ENCODE results near the gene VWA3B. TPM values are rescaled to one million over a fixed set of nuclear protein-coding genes. Genes with fewer than 3 reads are reported as not detected.

The VWA3B gene
- total RNA-seq, 3 donors from 2014 or later = not detected

DNA sequence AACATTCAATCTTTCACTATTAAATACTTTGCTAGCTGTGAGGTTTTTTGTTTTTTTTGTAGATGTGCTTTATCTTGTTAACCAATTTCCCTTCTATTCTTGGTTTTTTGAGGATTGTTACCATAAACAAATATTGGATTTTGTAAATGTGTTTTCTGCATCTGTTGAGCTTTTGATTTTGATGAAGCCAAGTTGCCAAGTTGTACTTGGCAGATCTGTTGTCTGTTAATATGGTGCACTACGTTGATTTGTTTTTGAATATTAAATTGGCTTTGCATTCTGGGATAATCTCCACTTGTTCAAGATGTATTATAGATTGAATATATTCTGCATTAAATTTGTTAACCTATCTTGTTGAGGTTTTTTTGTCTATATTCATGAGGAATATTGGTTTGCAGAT lies 114.6 kb downstream of the VWA3B start:
- no peaks in the 10 kb centered on the region for H3K36me3 ChIP-seq
- H3K4me3 ChIP-seq = no peak overlapping the region
- no peak overlapping the region for H3K27ac ChIP-seq
- intact Hi-C loops (cut with DNase I; ENCODE audit: low total_unique reads) = no loop called here
- no peaks in the 10 kb centered on the region for H3K27me3 ChIP-seq
- DNase-seq (ENCODE audit: low spot score in 2 of 2) = no peak
- TF ChIP-seq POLR2A (IDR thresholded peaks at IDR 0.05) (no peak), POLR2AphosphoS5 (IDR thresholded peaks at IDR 0.05) (no peak)
- no peaks in the 10 kb centered on the region for H3K4me1 ChIP-seq
- H3K9me3 ChIP-seq = no peaks in the 10 kb centered on the region

DNA sequence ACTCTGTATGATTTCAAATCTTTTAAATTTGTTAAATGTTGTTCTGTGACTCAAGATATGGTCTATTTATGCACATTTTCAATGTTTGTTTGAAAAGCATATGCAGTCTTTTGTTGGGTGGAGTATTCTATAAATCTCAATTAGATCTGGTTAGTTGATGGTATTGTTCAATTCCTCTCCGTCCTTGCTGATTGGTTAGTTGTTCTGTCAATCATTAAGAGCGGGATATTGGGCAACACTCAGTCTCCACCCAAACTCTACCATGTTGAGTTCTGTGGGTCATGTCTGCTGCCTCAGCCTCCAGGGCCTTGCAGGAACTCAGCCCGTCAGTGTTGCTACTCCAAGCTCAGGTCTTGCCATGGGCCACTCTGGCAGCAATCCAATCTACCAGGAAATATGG lies 118.9 kb downstream of the VWA3B start:
- intact Hi-C loops (cut with DNase I; ENCODE audit: low total_unique reads) = no loop called here
- no peak for TF ChIP-seq POLR2AphosphoS5 (IDR thresholded peaks at IDR 0.05)

DNA sequence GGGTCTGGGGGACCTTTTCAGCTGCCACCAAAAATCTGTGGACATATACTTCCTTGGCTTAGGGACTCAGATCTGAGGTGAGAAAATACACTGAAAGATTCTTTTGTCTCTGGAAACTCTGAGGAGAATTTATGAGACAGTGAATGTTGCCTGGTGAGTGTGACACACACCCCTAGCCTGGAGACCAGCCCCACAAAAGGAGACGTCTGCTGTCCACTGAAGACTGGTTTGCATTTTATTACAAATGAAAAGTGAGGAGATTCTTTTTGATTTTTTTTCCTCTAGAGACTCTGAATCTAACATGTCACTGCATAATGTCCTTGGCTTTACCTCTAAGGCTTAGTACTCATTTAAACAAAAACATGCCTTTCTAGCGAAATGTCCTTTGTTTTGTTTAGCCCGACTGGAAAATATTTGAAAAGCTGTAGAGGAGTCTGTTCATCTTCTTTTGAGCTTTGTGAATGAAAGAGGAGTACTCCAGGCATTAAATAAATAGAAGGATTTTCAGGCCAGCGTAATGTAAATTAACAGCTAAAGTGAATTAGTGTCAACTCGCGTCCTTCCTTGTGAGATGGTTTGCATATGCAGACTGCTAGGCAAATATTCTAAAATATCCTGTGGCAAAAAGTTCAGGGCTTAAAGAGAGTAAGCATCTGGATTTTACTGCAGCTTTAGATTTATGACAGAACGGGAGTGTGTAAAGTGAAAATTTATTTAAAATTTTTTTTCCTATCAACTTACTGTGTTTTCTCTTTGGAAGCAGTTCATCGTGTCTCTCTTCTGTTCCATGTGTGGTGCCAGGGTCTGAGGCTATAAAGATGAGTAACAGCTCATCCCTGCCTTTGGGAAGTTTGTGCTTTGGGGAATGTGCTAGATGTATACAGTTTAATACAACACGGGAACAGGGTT lies 125.4 kb downstream of the VWA3B start:
- H3K36me3 ChIP-seq = no peaks in the 10 kb centered on the region
- intact Hi-C loops (cut with DNase I; ENCODE audit: low total_unique reads) = no loop called here

More for the DNA sequence above, 118.9 kb downstream of the VWA3B start:
- Histone ChIP-seq H3K36me3 (no peaks in the 10 kb centered on the region), H3K4me3 (no peak overlapping the region), H3K9me3 (no peaks in the 10 kb centered on the region), H3K4me1 (no peaks in the 10 kb centered on the region), H3K27ac (no peak overlapping the region), H3K27me3 (no peaks in the 10 kb centered on the region)
- DNase-seq (ENCODE audit: low spot score in 2 of 2) = no peak

DNA sequence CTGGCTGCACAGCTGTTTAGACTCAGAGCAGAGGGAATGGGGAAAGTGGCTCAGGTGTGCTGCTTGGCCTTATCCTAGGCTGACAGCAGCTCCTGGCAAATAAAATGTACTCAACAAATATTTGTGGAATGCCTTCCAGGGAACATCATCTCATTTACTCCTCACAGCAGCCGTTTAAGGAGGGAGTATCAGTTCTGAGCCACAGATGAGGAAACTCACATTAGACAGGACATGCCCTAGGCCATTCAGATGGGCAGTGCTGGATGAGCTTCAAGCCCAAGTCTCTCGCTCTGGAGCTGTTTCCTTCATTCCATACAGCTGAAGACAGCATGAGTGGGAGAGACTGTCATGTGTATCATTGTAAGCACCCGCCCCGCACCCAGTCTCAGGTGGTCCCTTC lies 129.6 kb downstream of the VWA3B start:
- no peaks in the 10 kb centered on the region for H3K36me3 ChIP-seq
- TF ChIP-seq, protein P1, sequence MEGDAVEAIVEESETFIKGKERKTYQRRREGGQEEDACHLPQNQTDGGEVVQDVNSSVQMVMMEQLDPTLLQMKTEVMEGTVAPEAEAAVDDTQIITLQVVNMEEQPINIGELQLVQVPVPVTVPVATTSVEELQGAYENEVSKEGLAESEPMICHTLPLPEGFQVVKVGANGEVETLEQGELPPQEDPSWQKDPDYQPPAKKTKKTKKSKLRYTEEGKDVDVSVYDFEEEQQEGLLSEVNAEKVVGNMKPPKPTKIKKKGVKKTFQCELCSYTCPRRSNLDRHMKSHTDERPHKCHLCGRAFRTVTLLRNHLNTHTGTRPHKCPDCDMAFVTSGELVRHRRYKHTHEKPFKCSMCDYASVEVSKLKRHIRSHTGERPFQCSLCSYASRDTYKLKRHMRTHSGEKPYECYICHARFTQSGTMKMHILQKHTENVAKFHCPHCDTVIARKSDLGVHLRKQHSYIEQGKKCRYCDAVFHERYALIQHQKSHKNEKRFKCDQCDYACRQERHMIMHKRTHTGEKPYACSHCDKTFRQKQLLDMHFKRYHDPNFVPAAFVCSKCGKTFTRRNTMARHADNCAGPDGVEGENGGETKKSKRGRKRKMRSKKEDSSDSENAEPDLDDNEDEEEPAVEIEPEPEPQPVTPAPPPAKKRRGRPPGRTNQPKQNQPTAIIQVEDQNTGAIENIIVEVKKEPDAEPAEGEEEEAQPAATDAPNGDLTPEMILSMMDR (IDR thresholded peaks at IDR 0.05) = no peak
- TF ChIP-seq POLR2A (IDR thresholded peaks at IDR 0.05) = no peak
- no peak for TF ChIP-seq POLR2AphosphoS5 (IDR thresholded peaks at IDR 0.05)
- intact Hi-C loops (cut with DNase I; ENCODE audit: low total_unique reads) = no loop called here
- H3K4me1 ChIP-seq = no peaks in the 10 kb centered on the region
- peaks cover 8 to 9% of the 10 kb centered on the region in 2 donors for H3K9me3 ChIP-seq
- H3K27me3 ChIP-seq = peaks cover 0 to 3% of the 10 kb centered on the region in 2 donors
- H3K27ac ChIP-seq = no peak overlapping the region
- no peak for DNase-seq (ENCODE audit: low spot score in 2 of 2)
- no peak overlapping the region for H3K4me3 ChIP-seq

More for the DNA sequence above, 125.4 kb downstream of the VWA3B start:
- TF ChIP-seq POLR2A (IDR thresholded peaks at IDR 0.05) = no peak
- Histone ChIP-seq H3K27ac (no peak overlapping the region), H3K4me3 (no peak overlapping the region), H3K4me1 (no peaks in the 10 kb centered on the region), H3K9me3 (no peaks in the 10 kb centered on the region), H3K27me3 (peaks cover 0 to 2% of the 10 kb centered on the region in 2 donors)
- DNase-seq (ENCODE audit: low spot score in 2 of 2) = no peak

DNA sequence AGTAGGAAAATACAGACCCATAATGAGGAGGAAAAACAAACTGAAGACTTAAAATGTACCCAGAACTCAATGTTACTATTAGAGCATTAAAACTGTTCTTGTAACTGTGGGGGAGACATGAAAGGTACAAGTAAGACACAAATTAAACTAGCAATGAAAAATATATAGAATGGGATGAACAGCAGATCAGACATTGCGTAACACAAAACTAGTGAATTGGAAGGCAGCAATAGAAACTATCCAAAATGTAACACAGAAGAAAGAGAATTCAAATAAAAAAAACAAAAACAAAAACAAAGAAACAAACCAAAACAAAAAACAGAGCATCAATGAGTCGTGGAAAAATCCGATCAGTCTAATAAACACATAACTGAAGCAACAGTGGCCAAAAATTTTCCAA lies 132.2 kb downstream of the VWA3B start:
- H3K4me3 ChIP-seq = no peak overlapping the region
- no peak for DNase-seq (ENCODE audit: low spot score in 2 of 2)
- H3K36me3 ChIP-seq = no peaks in the 10 kb centered on the region
- TF ChIP-seq POLR2AphosphoS5 (IDR thresholded peaks at IDR 0.05) (no peak), POLR2A (IDR thresholded peaks at IDR 0.05) (no peak)
- TF ChIP-seq, protein P1 (IDR thresholded peaks at IDR 0.05) = no peak
- H3K27ac ChIP-seq = no peak overlapping the region
- H3K4me1 ChIP-seq = no peaks in the 10 kb centered on the region
- intact Hi-C loops (cut with DNase I; ENCODE audit: low total_unique reads) = no loop called here
- peaks cover 0 to 3% of the 10 kb centered on the region in 2 donors for H3K27me3 ChIP-seq
- peaks cover 8 to 9% of the 10 kb centered on the region in 2 donors for H3K9me3 ChIP-seq

DNA sequence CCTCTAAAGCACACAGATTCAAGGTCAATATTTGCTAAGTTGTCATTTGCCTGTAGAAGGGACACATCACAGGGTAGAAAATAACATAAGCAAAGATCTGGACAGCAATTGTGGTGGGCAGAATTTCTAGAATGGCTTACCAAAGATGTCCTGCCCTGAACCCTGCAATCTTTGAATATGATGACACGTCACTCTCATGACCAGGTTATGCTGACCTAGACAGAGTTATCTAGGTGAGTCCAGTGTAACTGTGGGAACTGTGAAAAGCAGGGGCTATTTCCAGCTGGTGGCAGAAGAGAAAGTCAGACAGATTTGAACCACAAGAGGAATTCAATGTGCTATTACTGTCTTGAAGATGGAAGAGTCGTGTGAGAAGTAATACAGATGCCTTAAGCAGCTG lies 147.0 kb downstream of the VWA3B start:
- no peaks in the 10 kb centered on the region for H3K36me3 ChIP-seq
- H3K4me3 ChIP-seq = no peak overlapping the region
- H3K27ac ChIP-seq = no peak overlapping the region
- intact Hi-C loops (cut with DNase I; ENCODE audit: low total_unique reads) = no loop called here
- TF ChIP-seq POLR2A (IDR thresholded peaks at IDR 0.05) (no peak), POLR2AphosphoS5 (IDR thresholded peaks at IDR 0.05) (no peak)
- TF ChIP-seq, protein P1 (IDR thresholded peaks at IDR 0.05) = no peak
- H3K4me1 ChIP-seq = no peaks in the 10 kb centered on the region
- no peak for DNase-seq (ENCODE audit: low spot score in 2 of 2)
- H3K9me3 ChIP-seq = no peaks in the 10 kb centered on the region
- no peaks in the 10 kb centered on the region for H3K27me3 ChIP-seq
